ENCODE results near the gene ELP6. TPM values are rescaled to one million over a fixed set of nuclear protein-coding genes. Genes with fewer than 3 reads are reported as not detected.

ELP6 gene
- total and polyA plus RNA-seq, 9 of the 15 experiments (the other 6 are each of a cell fraction or from before 2014, with no cell fraction given), result 76.9 to 198 (median 83.3) TPM

- Histone ChIP-seq H3K4me1 (replicated peaks in 1 of 2; ENCODE audit: control insufficient read depth in 2 of 2, insufficient read depth in 2 of 2, low read length in 2 of 2) (peaks cover 32 to 65% of the 10 kb centered on the region in 2 experiments), H3K27ac (ENCODE audit: extremely low read depth, low read depth, low read length) (peak overlapping the region; percentile 58; the same call in 2 of the 3 replicates), H4K20me1 (replicated peaks; ENCODE audit: control insufficient read depth, insufficient read depth, low read length) (peaks cover 6% of the 10 kb centered on the region; the same call in 1 of the 2 replicates), H3K9me3 (replicated peaks; ENCODE audit: control insufficient read depth, insufficient read depth, low read depth, low read length) (no peaks in the 10 kb centered on the region), H3K4me2 (ENCODE audit: insufficient read depth, low read length) (peak overlapping the region; percentile 16; the same call in 1 of the 2 replicates), H3K27me3 (ENCODE audit: control insufficient read depth in 2 of 2, insufficient read depth in 2 of 2, low read length in 2 of 2) (no peaks in the 10 kb centered on the region), H2AFZ (ENCODE audit: low read depth, low read length) (0 out of 2 replicates have a peak overlapping the region, but pooled peaks have one; percentile 2), H3K9ac (ENCODE audit: insufficient read depth in 1 of 2, low read depth in 2 of 2, low read length in 2 of 2) (no peak overlapping the region), H3K79me2 (ENCODE audit: control insufficient read depth, insufficient read depth, low read length) (peaks cover 19% of the 10 kb centered on the region), H3K36me3 (ENCODE audit: control insufficient read depth, insufficient read depth, low read length) (no peaks in the 10 kb centered on the region), H3K9me1 (ENCODE audit: control insufficient read depth, insufficient read depth, low read length) (no peaks in the 10 kb centered on the region), H3K4me3 (no peak overlapping the region)
- DNase-seq (ENCODE audit: extremely low read depth in 1 of 4, low spot score in 3 of 4), result peak in 1 of 4 experiments; percentile 43
- in situ Hi-C loops (cut with MboI) (no loop called here), intact Hi-C loops (cut with micrococcal nuclease) (loop anchor here (1.0 kb wide), 1 partner anchor 34 kb away; the partner anchor contains the start of gene ELP6)
- BruUV-seq (replicated peaks), result TSS peak; percentile 73
- FAIRE-seq, result no peak
- 34% methylated on average over 2 of the region's 2 CpGs for WGBS (ENCODE audit: insufficient coverage, low coverage, missing lambda C conversion rate)
- ChIA-PET POLR2A (interaction anchor here (0.6 to 1.6 kb wide), 8 partner anchors 13 to 633 kb away, joined by 3 to 8 read pairs (median 3); no protein-coding TSS in a partner anchor), CTCF (ENCODE audit: low intra/inter-chr PET ratio) (no interaction called here)
- ATAC-seq, result no peak
- TF ChIP-seq TAL1 (IDR thresholded peaks at IDR 0.05) (0 out of 2 replicates have a peak, but pooled peaks have one; percentile 9), NKRF (IDR thresholded peaks at IDR 0.05; ENCODE audit: borderline replicate concordance) (0 out of 2 replicates have a peak, but pooled peaks have one; percentile 13), ZBTB11 (CRISPR knock-in tag; IDR thresholded peaks at IDR 0.05) (no peak), TEAD4 (IDR thresholded peaks at IDR 0.05; ENCODE audit: low read length) (0 out of 2 replicates have a peak, but pooled peaks have one; percentile 15), TEAD4 (CRISPR knock-in tag; IDR thresholded peaks at IDR 0.05; ENCODE audit: borderline replicate concordance) (no peak), EP300 (IDR thresholded peaks at IDR 0.05; ENCODE audit: low read length) (0 out of 2 replicates have a peak, but pooled peaks have one; percentile 28), NR2C2 (CRISPR knock-in tag; IDR thresholded peaks at IDR 0.05) (no peak), NR2C2 (tag; IDR thresholded peaks at IDR 0.05) (peak; percentile 42; the same call in 1 of the 2 replicates), FOXJ2 (tag; IDR thresholded peaks at IDR 0.05) (peak; percentile 48; the same call in 1 of the 2 replicates), SMARCA4 (IDR thresholded peaks at IDR 0.05) (peak; percentile 47; the same call in 1 of the 2 replicates), FOS (IDR thresholded peaks at IDR 0.05; ENCODE audit: extremely low read depth, insufficient read length) (no peak), CBFA2T3 (IDR thresholded peaks at IDR 0.05) (peak; percentile 39; the same call in 1 of the 2 replicates), SOX6 (IDR thresholded peaks at IDR 0.05) (0 out of 2 replicates have a peak, but pooled peaks have one; percentile 14), ARID1B (IDR thresholded peaks at IDR 0.05) (no peak)
These were observed 33.7 kb downstream of the ELP6 start for GRCh38 chr3:47479826-47480160.
